Measurements from ENCODE around the gene MED1.
"Not testable (repeated sequence)": the region's sequence is repeated elsewhere in the genome, so short reads cannot be mapped to it uniquely, and the experiment has no call there.

MED1 gene

DNA sequence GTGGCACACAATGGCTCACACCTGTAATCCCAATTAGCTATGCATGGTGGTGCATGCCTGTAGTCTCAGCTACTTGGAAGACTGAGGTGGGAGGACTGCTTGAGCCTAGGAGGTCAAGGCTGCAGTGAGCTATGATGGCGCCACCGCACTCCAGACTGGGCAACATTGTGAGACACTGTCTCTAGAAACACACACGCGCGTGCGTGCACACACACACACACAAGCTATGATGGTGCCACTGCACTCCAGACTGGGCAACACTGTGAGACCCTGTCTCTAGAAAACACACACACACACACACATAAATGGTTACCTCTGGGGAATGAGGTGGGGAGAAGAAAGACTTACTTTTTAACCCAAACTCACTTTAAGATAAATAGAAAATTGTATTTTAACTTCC, 66.0 kb downstream of the MED1 start:
- no peak for DNase-seq (ENCODE audit: low spot score)
- in situ Hi-C loops (cut with MboI; ENCODE audit: low sequenced_read_pairs, unreplicated experiment): no loop called here
- no peak for TF ChIP-seq CTCF (IDR thresholded peaks at IDR 0.05; ENCODE audit: borderline replicate concordance, control extremely low read depth, extremely low read depth, insufficient read depth, missing control alignments)

DNA sequence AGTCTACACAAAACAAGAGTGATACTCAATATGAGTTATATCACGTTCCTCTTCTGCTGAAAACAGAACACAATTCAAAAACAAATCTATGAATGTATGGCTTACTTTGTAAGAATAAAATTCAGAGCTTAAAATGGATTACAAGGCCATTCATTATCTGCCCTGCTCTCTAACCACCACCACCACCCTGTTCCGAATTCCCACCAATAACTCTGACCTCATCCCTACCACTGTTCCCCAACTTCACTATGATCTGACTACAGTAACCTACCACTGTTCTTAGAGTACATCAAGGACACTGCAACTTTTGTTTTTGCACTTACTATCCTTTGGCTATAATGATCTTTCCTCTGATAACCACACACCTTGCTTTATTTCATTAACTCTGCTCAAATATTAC, 70.9 kb downstream of the MED1 start:
- no peak for DNase-seq (ENCODE audit: low spot score)
- in situ Hi-C loops (cut with MboI; ENCODE audit: low sequenced_read_pairs, unreplicated experiment): no loop called here
- TF ChIP-seq CTCF (IDR thresholded peaks at IDR 0.05; ENCODE audit: borderline replicate concordance, control extremely low read depth, extremely low read depth, insufficient read depth, missing control alignments): no peak

- TF ChIP-seq CTCF (IDR thresholded peaks at IDR 0.05; ENCODE audit: borderline replicate concordance, control extremely low read depth, extremely low read depth, insufficient read depth, missing control alignments): no peak
- DNase-seq (ENCODE audit: low spot score): peak; percentile 36
- in situ Hi-C loops (cut with MboI; ENCODE audit: low sequenced_read_pairs, unreplicated experiment): no loop called here
Observed at GRCh38 chr17:39376434-39376833, 74.6 kb downstream of the MED1 start.

DNA sequence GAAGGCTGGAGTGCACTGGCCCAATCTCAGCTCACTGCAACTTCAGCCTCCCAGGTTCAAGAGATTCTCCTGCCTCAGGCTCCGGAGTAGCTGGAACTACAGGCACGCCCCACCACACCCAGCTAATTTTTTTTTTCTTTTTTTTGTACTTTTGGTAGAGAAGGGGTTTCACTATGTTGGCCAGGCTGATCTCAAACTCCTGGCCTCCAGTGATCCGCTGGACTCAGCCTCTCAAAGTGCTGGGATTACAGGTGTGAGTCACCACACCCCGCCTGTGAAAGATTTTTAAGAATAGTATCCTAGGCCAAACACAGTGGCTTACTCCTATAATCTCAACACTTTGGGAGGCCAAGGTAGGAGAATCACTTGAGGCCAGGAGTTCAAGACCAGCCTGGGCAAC, 83.3 kb downstream of the MED1 start:
- in situ Hi-C loops (cut with MboI; ENCODE audit: low sequenced_read_pairs, unreplicated experiment); DNase-seq (ENCODE audit: low spot score): not testable (repeated sequence)

DNA sequence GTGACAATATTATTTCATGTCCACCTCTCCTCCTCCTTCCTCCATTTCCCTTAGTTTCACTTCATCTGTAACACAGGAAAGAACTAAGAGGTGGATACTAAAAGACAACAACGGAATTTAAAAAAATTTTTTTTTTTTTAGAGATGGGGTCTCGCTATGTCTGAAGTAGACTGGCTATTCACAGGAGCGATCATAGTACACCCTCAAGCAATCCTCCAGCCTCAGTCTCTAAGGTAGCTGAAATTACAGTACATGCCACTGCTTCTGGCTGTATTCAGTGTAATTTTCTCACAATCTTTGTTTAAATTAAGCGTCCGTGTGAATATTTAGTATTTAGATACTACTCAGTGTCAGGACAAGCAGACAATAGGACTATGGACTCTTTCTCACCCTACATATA, 85.2 kb downstream of the MED1 start:
- DNase-seq (ENCODE audit: low spot score): no peak
- in situ Hi-C loops (cut with MboI; ENCODE audit: low sequenced_read_pairs, unreplicated experiment): no loop called here
- no peak for TF ChIP-seq CTCF (IDR thresholded peaks at IDR 0.05; ENCODE audit: borderline replicate concordance, control extremely low read depth, extremely low read depth, insufficient read depth, missing control alignments)

DNA sequence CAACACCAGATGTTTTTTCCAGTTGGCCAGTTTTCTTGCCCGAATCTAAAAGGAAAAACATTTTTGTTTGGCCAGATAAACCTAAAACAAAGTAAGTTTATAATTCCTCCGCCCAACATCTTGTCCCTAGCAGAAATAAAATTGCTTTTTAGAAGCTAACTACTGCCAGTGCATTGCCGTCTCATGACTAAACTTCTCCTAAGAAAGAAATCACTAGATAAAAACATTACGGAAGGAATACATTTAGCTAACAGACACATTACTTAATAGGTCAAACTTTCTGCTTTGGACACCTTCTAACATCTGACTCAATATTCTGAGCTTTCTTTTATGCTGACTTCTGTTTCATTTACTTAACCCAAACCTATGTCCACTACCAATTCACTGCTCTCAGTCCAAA, 85.8 kb downstream of the MED1 start:
- no peak for TF ChIP-seq CTCF (IDR thresholded peaks at IDR 0.05; ENCODE audit: borderline replicate concordance, control extremely low read depth, extremely low read depth, insufficient read depth, missing control alignments)
- in situ Hi-C loops (cut with MboI; ENCODE audit: low sequenced_read_pairs, unreplicated experiment): no loop called here
- no peak for DNase-seq (ENCODE audit: low spot score)

DNA sequence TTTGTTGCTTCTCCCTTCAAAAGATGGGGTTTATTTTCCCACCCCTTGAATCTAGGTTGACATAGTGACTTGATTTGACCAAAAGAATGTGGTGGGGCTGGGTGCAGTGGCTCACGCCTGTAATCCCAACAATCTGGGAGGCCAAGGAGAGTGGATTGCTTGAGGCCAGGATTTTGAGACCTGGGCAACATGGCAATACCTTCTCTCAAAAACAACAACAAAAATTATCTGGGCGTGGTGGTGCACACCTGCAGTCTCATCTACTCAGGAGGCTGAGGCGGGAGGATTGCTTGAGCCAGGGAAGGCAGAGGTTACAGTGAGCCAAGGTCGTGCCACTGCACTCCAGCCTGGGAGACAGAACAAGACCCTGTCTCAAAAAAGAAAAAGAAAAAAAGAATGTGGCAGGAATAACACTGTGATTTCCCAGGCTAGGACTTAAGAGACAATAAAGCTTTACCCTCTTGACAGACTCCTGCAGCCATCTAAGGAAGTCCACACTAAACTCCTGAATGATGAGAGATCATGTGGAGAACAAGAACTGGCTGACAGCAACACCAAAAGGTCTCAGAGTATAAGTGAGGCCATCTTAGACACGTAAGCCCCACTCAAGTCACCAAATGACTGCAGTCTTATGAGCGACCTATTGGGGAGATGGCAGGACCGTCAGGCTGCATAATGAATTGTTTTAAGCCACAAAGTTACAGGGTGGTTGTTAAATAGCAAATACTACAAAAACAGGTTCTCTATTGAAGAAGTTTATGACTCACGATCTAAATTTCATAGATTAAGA, 86.6 kb downstream of the MED1 start:
- in situ Hi-C loops (cut with MboI; ENCODE audit: low sequenced_read_pairs, unreplicated experiment): no loop called here
- DNase-seq (ENCODE audit: low spot score): no peak
- no peak for TF ChIP-seq CTCF (IDR thresholded peaks at IDR 0.05; ENCODE audit: borderline replicate concordance, control extremely low read depth, extremely low read depth, insufficient read depth, missing control alignments)

Data from GM13976 (cell line).